Keratinocyte (primary cell): Measurements from ENCODE around the gene IKZF1.

Experiments used
- CTCF ChIP-seq, 3 experiments: IDR thresholded peaks in 1 of 3; conservative IDR thresholded peaks in 1 of 3; optimal IDR thresholded peaks in 1 of 3; 2 replicates in 2 of 3; 3 replicates in 1 of 3; pipeline versions ENCODE3 to v1.5.1; 2011; ENCODE audit warnings: low read length in 3 of 3, mild to moderate bottlenecking in 3 of 3, moderate library complexity in 2 of 3, control low read depth in 1 of 3, inconsistent platforms in 1 of 3; ENCODE audit not compliant: insufficient read depth in 2 of 3; ENCODE audit errors: extremely low read depth in 1 of 3
- EZH2 ChIP-seq: IDR thresholded peaks from one replicate; pipeline ENCODE4 v1.6.1; 2012; ENCODE audit warnings: inconsistent platforms, mild to moderate bottlenecking, low read length, moderate library complexity

DNA sequence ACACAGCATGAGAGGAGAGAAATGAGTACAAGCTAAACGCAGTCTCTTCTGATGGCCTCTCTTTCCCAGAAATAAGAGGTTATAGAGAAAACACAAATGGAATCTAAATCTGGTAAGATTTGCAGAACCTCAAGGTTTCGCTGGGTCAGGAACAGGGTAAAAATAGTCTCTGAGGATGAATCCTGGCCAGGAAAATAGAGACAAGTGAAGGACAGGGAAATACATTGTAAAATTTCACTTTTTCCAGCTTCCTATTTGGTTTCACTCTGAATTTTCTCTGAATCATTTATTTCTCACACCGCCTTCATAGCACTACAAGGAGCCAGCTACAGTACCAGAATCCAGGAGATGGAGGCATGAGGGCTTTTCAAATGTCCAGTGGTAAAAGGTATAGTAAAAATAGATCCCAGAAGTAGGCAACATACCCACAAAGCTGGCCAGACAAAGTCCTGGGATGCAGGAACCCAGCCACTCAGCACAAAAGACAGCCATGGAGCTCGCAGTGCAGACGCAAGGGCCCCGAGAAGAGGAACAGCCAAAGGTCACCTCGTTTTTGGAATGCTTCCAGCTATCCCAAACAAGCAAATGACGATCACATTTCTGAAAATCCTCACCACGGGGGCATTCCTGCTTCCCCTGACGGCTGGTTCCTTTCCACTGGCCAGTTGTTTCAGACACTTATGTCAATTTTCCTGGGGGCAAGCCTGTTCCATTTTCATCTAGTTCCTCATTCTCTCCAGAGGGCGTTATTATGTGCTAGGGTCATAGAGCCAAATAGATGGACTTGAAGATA lies 21.5 kb upstream of the IKZF1 start:
- TF ChIP-seq CTCF (optimal IDR thresholded peaks at IDR 0.05 in 1 of 3, IDR thresholded peaks at IDR 0.05 in 1 of 3, conservative IDR thresholded peaks at IDR 0.05 in 1 of 3; ENCODE audit: extremely low read depth in 1 of 3, insufficient read depth in 2 of 3, low read length in 3 of 3) (no peak), EZH2 (no peak)
